NOMO-1 (cell line): Measurements from ENCODE around the gene PEX26.
"Not testable (repeated sequence)": the region's sequence is repeated elsewhere in the genome, so short reads cannot be mapped to it uniquely, and the experiment has no call there.

Source experiments
- DNase-seq, 2 experiments: peaks; one replicate each; lab custom pipeline; 2025; ENCODE audit not compliant: unreplicated experiment in 2 of 2; lab: John Stamatoyannopoulos, UW

The PEX26 gene

DNA sequence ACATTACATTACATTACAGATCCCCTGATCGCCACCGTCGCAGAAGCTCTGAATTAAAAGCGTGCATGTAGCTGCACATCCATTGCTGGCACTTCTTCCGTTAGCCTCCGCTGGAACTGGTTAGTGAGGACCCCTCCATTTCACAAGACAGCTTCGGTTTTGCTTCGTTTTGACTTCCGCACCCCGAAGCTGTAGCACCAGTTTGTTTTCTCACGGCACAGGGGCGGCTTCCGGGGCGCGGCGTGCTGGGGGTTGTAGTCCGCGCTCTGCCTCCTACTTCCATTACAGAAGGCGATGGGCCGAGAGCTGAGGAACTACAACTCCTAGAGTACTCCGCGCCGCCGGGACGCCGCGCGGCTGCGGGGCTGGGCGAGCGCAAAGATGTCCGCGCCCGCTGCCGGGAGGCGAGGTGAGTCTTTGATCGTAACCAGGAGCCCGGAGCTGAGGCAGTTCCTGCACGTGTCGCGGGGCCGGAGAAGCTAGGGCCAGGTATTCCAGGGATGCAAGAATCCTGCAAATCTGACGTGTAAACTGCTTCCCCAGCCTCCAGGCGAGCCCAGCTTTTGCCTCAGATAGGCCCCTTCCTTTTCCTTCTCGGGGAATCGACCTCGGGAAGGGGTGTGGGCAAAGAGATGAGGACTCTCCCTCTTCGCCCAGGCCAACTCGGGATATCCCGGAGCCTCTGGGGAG lies at the start of gene PEX26:
TSS of gene PEX26 (plus strand) at position 352 of the 690 bp plus-strand sequence. CDS start 387 bp downstream, outside the sequence.
- DNase-seq: peak; percentile 95 to 98

DNA sequence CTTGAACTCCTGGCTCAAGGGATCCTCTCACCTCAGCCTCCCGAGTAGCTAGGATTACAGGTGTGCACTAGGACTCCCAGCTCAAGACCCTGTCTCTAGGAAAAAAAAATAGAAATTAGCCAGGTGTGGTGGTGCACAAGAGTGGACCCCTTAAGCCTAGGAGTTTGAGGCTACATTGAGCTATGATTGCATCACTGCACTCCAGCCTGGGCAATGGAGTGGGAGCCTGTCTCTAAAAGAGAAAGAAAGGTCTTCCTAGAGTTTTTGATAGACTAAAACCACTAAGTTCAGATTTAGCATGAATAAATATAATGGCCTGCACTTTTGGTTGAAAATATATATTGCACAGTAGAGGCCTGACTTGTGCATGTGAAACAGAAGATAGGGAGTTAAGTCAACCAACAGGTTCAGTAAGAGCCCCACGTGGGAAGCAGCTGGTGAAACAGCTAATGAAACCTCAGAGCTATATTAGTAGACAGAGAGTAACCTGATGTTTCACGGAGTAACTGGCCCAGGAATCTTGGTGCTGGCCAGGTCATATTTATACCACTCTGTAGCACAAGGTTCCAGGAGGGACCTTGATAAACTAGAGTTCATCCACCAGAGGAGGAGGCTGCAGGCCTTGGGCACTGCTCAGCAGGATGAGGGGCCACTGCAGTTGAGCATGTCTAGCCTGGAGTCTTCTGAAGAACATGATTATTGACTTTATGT lies 48.8 kb upstream of the PEX26 start:
- no peak for DNase-seq

DNA sequence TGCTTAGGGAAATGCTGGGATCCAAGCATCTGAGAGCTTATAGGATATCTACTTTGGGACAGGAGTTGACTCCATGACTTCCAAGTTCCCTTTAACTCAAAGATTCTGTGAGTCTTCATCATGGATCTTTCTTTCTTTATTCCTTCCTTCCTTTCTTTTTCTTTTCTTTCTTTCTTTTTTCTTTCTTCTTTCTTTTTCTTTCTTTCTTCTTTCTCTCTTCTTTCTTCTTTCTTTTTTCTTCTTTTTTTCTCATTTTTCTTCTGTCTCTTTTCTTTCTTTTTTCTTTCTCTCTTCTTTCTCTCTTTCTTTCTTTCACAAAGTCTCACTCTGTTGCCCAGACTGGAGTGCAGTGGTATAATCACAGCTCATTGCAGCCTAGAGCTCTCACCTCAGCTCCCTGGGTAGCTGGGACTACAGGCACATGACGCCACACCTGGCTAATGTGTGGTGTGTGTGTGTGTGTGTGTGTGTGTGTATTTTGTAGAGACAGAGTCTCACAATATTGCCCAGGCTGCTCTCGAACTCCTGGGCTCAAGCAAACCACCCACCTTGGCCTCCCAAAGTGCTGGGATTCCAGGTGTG lies 48.0 kb upstream of the PEX26 start:
- DNase-seq: no peak

DNA sequence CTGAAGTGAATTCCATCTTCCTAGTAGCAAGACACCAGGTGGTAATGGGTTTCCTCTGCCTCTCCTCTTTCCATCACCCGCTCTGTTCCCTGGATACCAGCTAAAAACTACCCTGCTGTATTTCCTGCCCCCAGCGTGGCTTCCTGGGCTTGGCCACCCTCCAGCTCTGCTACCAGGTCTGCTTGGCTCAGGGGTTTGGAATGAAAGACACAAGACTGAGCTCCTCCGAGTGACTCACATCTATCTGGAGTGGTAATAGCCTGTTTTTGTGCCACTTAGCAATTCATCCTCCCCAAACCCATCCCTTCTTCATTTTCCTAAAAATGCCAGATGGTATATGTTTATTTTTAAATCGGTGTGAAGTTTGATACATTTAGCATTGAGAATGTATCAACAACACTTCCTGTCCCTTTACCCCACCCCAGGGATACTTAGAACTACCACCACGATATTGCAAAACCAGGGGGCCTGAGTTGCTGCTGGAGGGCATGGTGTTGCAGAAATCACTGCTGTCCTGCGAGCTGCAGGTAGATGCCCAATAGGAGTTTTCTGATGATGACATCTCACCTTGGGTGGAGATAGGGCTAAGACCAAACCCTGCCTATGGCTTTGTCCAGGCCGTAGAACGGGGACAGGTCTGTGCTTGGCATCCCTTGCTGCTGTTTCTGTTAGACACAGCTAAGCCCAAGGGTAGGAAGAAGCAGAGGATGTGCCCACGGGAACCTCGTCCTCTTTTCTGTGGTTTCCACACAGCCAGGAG lies 45.9 kb upstream of the PEX26 start:
- DNase-seq: no peak

DNA sequence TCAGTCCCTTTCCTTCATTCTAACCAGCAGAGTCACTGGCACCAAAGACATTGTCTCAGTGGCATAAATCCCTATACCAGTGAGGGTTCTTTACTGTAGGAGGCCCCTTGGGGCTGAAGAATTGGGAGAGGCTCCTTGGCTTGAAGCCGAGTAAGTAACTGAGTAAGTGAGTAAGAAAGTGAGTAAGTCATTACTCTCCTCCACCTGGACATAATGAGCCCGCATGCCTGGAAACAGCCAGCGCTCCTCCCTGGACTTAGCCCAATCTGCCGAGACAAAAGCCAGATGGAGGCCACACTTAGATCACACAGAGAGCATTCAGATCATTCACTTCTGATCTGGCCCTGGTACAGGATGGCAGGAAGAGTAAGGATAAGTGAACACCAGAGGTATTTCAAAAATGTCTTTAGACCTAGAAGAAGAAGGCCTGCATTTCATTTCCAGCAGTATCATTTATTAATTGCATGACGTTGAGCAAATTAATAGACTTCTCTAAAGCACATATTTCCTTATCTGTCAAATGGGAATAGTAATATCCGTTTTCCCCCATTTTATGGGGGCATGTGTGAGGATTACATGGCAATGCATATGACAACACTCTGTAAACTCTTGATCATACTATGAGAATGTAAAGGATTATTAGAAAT lies 45.2 kb upstream of the PEX26 start:
- DNase-seq: no peak

DNA sequence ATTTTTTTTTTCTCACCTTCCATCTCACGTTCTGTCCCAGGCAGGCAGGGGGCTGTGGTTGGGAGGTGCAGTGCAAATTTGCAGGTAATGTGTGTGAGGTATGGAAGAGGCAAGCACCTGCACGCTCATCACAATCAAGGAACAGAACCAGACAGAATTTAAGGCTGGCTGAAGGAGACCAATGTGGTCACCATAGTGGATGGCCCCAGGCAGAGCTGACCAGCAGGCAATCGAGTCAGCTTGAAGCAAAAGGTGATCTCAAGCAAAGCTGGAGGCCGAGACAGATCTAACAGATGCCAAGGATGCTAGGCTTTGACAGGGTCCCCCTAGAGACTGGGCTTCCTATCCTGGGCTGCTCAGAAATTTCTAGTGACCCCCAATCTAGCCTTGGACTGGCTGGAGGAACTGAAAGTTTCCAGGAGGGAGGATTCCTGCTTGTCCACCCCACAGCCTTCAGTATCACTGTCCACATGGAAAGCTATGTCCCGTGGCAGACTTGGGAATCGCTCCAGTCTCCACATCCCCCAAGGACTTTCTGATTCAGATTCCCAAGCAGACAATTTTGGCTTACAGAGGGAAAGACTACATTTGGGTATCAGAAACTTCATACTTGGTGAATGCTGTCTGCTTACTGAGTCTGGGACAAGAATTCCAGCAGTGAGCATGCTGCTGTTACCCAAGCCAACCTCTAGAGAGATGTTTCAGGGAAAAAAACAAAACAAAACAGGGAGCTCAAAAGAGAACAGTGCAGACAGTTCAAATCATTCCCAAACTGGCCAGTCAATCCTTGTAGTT lies 44.4 kb upstream of the PEX26 start:
- DNase-seq: no peak

DNA sequence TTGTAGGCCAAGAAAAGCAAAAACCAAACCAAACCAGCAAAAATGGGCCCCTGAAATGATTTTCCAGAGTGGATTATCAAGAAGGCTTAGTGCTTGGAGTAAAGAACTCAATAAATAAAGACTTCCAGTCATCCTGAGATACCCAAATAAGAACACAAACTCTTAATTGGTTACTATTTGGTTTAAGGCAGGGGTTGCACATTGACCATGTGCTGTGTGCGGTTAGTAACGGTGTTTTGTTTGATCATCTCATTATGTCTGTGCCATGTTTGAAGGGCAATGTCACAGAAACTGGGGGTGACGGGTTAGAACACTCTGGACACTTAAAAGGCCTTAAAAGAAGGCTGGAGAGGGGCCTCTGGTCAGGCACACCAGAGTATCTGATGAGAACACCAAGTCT lies 43.7 kb upstream of the PEX26 start:
- DNase-seq: no peak

DNA sequence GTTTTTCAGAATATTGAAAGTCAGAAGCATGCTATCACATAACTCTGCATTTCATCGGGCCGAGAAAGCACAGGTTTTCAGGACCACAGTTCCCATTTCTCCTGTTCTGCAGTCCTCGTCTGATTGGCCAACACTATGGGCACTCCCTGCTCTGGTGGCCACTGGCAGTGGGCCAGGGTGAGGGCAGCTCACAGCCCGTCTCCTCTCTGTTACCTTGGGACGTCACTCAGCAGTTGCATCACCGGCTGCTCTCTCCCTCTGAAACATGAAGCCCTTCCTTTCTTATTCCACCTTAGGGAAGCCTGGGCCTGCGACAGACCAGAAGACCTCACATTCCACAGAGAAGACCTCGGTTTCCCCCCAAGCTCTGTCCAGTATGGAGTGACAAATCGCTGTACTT lies 42.0 kb upstream of the PEX26 start:
- peak in 1 of 2 experiments; percentile 11 for DNase-seq

DNA sequence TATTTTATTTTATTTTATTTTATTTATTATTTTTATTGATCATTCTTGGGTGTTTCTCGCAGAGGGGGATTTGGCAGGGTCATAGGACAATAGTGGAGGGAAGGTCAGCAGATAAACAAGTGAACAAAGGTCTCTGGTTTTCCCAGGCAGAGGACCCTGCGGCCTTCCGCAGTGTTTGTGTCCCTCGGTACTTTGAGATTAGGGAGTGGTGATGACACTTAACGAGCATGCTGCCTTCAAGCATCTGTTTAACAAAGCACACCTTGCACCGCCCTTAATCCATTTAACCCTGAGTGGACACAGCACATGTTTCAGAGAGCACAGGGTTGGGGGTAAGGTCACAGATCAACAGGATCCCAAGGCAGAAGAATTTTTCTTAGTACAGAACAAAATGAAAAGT lies 36.9 kb upstream of the PEX26 start:
- DNase-seq: not testable (repeated sequence)

DNA sequence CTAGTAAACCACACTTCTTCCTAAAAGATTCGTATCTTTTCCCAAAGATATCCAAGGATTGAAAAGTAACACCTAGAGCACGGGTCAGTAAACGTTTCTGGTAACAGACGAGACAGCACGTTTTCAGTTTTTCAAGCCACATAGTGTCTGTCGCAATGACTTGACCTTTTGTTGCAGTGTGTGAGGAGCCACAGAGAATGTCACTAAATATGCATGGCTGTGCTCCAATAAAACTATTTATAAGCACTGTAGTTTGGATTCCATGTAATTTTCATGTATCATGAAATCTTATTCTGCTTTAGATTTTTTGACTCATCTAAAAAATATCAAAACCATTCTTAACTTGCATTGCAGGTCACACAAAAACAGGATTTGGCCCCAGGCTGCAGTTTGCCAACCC lies 35.1 kb upstream of the PEX26 start:
- no peak for DNase-seq

DNA sequence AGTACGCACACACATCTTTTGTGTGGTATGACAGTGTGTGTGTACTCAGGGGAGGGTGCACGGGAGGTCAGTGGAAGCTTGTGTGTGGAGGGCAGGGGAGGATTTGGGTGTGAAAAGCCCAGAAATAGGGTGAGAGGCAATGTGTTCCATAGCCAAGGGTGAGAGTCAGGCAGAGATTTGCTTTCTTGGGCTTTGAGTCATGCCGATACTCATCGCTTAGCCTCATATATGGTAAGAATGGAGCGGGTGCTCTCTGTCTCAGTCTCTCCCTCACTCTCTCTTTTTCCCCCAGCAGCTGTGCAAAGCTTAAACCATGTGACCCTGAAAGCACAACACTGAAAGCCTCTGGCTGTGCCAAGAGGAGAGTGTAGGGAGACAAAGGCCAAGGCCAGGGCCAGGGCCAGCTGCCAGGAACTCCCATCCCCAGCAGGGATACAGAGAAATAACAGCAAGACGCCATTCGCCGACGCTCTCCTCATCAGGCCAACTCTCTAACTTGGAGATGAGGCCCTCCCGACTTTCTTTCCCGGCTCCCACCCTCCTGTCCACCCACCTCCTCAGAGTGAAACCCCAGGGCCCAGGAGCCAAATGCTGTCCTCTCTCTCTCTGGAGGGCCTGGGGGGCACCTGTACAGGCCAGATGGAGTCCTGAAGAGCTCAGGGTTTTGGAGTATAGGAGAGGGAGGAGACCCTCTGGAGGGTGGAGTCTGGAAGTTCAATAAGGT lies 33.1 kb upstream of the PEX26 start:
- no peak for DNase-seq

DNA sequence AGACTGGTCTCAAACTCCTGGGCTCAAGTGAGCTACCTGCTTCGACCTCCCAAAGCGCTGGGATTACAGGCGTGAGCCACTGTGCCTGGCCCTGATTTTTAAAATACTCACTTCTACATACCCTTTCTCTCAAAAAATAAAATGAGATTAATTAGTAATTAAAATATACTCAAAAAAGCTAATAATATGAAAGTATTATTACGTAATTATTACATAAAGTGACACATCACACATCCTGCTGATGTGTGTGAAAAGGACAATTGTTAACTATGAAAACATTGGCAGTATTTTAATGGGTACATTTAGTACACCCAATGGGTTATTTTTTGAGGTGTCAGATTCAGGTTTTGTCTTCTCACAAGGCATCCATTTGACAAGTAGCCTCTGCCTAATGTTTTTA lies 32.0 kb upstream of the PEX26 start:
- DNase-seq: no peak

DNA sequence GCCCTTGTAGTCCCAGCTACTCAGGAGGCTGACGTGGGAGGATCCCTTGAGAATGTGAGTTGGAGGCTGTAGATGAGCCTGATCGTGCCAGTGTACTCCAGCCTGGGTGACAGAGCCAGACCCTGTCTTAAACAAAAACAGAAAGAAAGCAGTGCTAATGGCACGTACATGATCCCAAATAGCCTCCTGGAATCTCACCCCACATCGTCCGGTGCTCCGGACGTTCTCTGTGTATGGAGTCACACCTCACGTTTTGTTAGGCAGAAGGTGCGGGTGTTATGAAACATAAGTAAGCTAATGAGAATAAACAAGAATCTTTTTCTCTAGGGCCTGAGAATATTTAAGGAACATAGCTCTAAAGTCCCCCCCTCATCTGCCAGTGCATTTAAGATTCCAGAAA lies 29.7 kb upstream of the PEX26 start:
- DNase-seq: no peak

DNA sequence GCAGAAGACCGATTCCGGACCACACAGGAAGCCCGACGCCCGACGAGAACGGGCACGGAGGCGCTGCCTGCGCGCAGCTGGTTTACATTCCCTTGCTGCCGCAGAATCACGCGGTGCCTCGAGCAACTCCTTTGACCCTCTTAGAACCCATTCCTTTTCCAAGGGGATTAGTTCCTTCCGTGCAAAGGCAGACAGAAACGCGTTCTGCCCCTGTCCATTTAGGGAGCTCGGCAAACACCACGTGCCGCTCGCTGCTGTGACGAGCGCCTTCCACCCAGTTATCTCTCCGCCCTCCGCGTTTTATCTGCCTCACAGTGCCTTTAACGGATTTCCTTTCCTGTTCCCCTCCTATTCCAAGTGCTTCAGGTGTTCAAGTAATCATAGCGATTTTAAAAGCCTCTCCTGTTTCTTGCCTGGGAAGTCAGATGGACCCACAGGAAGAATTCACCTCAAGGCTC lies 29.3 kb upstream of the PEX26 start:
- DNase-seq: no peak

DNA sequence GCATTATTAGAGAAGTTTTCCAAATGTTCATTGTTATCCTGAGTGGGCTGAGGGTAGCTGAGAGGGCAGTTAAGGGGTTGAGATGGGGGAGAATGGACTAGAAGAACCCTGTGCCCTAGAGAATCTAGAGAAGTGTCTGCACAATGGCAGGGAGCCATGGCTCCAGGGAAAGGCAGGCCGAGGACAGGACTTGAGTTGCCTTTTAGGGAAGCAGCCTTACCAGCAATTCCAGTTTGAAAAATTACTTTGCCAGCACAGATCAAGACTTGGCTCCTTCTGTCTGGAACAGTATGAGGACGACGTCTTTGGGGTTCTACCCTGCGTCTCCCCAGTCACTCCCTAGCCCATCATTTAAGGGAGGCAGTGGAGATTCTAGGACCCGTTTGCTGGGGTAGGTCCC lies 27.7 kb upstream of the PEX26 start:
- no peak for DNase-seq

DNA sequence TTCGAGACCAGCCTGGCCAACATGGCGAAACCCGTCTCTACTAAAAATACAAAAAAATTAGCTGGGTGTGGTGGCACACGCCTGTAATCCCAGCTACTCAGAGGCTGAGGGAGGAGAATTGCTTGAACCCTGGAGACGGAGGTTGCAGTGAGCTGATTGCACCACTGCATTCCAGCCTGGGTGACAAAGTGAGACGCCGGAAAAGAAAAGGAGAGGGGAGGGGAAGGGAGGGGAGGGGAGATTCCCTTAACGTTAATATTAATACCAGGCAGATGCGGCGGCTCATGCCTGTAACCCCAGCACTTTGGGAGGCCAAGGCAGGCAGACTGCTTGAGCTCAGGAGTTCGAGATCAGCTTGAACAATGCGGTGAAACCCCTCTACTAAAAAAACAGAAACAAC lies 26.7 kb upstream of the PEX26 start:
- DNase-seq: not testable (repeated sequence)

DNA sequence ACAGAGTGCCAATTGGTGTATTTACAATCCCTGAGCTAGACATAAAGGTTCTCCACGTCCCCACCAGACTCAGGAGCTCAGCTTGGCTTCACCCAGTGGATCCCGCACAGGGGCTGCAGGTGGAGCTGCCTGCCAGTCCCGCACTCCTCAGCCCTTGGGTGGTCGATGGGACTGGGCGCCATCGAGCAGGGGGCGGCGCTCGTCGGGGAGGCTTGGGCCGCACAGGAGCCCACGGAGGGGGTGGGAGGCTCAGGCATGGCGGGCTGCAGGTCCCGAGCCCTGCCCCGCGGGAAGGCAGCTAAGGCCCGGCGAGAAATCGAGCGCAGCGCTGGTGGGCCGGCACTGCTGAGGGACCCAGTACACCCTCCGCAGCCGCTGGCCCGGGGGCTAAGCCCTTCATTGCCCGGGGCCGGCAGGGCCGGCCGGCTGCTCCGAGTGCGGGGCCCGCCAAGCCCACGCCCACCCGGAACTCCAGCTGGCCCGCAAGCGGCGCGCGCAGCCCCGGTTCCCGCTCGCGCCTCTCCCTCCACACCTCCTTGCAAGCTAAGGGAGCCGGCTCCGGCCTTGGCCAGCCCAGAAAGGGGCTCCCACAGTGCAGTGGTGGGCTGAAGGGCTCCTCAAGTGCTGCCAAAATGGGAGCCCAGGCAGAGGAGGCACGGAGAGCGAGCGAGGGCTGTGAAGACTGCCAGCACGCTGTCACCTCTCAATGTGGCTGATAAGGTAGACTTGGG lies 24.4 kb upstream of the PEX26 start:
- DNase-seq: not testable (repeated sequence)

DNA sequence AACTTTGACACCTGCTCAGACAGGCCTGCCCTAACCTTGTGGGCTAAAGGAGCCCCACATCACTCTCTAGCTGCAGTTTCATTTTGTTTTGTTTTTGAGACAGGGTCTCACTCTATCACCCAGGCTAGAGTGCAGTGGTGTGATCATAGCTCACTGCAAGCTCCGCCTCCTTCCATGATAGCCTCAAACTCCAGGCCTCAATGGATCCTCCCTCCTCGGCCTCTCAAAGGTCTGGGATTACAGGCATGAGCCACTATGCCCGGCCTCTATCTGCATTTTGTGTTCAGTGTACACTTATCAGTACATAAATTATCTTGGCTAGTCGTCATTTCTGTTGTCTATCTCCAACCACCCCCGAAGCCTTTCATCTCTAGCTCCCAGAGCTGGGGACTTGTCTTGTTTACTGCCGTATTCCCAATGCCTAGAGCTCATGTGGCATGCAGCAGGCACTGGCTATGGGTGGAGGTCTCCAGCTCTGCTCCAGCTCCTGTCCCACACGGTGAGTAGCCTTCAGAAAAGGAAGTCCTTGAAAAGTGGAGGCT lies 22.1 kb upstream of the PEX26 start:
- DNase-seq: no peak
